Skin epidermis (tissue), 12 donors: ENCODE data around the gene ATP5MC3.

ENCODE experiments used
- H3K27ac ChIP-seq, 21 experiments: fragments of 200-600 bp; sonication (generic) in 11 of 21; one replicate each; pipeline ENCODE4 v1.5.0; 2020; ENCODE audit warnings: mild to moderate bottlenecking in 3 of 21, inconsistent platforms in 2 of 21, moderate library complexity in 2 of 21
- H3K4me3 ChIP-seq, 7 experiments: fragments of 200-600 bp; sonication (generic) in 2 of 7; one replicate each; pipeline ENCODE4 v1.5.0; 2020; ENCODE audit warnings: inconsistent platforms in 2 of 7, mild to moderate bottlenecking in 2 of 7, moderate library complexity in 1 of 7

The ATP5MC3 gene

GRCh38 chr2:175169191-175169590 is 12.3 kb downstream of the ATP5MC3 start:
- peak overlapping the region in 11 of 21 experiments; percentile 83 to 98 (median 93) for H3K27ac ChIP-seq
- H3K4me3 ChIP-seq, result peak overlapping the region in 3 of 7 experiments; percentile 58 to 96 (median 68)

GRCh38 chr2:175168564-175168945 is 13.0 kb downstream of the ATP5MC3 start:
- Histone ChIP-seq H3K4me3 (peak overlapping the region; percentile 58 to 100 (median 93)), H3K27ac (peak overlapping the region in 19 of 21 experiments; percentile 55 to 98 (median 90))

- H3K4me3 ChIP-seq, result peak within 1 kb of the TSS; percentile 58 to 100 (median 93)
- peak within 1 kb of the TSS; percentile 83 to 98 (median 95) for H3K27ac ChIP-seq
Measured at GRCh38 chr2:175167792-175168563, 13.5 kb downstream of the ATP5MC3 start, which contains the start of gene ATF2. ATF2 (minus strand) TSS chr2:175168203; CDS start chr2:175136443, 31,760 bp downstream.

DNA sequence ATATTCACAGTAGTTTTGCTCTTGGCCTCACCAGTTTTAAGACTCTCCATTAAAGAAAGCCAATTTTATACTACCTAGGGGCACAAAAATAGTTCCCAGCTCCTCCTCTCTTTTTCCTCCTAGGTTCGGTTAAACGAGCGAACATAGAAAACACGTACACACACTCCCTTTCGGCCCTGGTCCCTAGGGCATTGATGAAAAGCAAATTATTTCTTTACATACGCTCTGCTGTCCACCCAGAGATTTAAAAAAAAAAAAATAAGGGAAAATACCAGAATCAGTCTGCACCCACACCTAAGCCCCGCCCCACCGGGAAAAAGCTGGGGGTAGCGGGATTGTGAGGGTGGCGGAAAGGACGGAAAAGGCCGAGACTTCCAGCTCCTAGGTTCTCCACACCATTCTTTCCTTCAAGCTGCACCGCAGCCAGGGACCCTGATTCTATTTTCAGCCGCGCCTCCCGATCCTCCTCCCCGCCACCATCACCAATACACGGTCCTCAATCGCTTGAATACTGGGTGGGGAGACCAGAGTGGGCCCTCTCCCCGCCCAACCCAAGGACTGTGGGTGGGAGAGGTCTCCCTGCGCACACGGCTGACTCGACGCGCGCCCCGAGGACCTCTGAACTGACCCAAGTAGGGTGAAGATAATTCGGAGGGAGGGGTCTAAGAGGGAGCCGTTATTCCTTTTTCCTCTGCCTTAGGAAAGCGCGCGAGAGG is 14.3 kb downstream of the ATP5MC3 start:
- peak overlapping the region; percentile 83 to 98 (median 95) for H3K27ac ChIP-seq
- peak overlapping the region; percentile 58 to 100 (median 93) for H3K4me3 ChIP-seq

- peak overlapping the region in 1 of 21 experiments; percentile 98 for H3K27ac ChIP-seq
Measured at GRCh38 chr2:175166216-175166824, 15.2 kb downstream of the ATP5MC3 start.

DNA sequence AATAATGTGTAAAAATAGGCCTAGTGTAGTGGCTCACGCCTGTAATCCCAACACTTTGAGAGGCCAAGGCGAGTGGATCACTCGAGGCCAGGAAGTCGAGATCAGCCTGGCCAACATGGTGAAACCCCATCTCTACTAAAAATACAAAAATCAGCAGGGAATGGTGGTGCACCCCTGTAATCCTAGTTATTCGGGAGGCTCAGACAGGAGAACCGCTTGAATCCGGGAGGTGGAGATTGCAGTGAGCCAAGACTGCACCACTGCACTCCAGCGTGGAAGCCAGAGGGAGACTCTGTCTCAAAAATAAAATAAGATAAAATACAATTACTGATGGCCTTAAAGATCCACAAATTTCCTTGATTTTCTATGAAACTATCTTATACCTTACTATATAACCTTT is 17.3 kb downstream of the ATP5MC3 start:
- H3K4me3 ChIP-seq, result no peak overlapping the region
- H3K27ac ChIP-seq, result no peak overlapping the region

More at GRCh38 chr2:175166216-175166824, 15.2 kb downstream of the ATP5MC3 start:
- peak overlapping the region in 2 of 7 experiments; percentile 95 to 100 for H3K4me3 ChIP-seq

GRCh38 chr2:175158894-175159293 is 22.6 kb downstream of the ATP5MC3 start:
- Histone ChIP-seq H3K27ac (no peak overlapping the region), H3K4me3 (no peak overlapping the region)

DNA sequence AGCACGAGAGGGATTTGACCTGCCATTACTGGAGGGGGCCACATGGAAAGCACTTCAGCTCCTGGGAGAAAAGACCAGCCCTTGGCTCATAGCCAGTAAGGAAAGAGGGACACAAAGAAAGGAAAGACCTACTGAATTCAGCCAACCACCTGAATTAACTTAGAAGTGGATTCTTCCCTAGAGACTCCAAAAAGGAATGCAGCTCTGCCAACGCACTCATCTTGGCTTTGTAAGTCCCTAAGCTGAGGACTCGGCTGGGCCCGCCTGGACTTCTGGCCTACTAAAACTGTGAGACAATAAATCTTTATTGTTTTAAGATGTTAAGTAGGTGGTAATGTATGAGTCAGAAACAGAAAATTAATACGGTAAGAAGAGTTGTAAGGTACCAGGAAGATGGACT is 25.0 kb downstream of the ATP5MC3 start:
- Histone ChIP-seq H3K4me3 (no peak overlapping the region), H3K27ac (no peak overlapping the region)

DNA sequence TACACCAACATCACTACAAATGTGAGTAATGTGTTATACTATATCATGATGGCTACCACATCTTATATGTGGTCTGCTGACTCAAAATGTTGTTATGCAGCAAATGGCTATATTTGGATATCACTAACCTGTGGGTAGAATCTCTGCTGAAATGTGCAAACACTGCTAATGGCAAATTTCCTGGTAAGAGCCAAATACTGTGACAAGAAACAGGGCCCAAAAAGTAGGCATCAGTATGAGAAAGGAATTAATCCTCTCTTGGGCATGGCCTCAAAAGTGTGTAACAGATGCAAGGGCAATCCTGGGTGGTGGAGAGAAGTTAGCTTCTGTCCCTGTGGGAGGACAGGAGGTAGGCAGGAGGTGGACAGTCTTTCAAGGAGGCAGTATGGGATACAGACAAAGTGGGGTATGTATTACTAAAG is 26.8 kb downstream of the ATP5MC3 start:
- no peak overlapping the region for H3K4me3 ChIP-seq

DNA sequence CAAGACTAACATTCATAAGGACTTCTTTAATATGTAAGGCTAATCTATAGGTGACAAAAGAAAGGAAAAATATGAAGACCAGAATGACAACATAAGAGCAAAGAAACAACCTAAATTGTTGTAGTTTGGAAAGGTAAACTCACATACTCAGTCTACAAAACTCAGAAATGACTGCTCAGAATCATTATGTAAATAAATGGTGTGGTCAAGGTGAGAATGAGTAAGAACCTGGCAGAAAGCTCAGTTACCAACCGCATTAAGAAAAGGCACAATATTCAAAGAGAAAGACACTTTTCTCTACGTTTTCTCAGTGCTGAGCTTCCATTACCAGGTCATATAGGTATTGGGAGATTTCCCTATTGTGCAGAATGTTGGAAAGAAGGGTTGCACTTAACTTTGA is 29.3 kb downstream of the ATP5MC3 start:
- no peak overlapping the region for H3K4me3 ChIP-seq
- H3K27ac ChIP-seq, result no peak overlapping the region

More for the DNA sequence above, 26.8 kb downstream of the ATP5MC3 start:
- no peak overlapping the region for H3K27ac ChIP-seq

DNA sequence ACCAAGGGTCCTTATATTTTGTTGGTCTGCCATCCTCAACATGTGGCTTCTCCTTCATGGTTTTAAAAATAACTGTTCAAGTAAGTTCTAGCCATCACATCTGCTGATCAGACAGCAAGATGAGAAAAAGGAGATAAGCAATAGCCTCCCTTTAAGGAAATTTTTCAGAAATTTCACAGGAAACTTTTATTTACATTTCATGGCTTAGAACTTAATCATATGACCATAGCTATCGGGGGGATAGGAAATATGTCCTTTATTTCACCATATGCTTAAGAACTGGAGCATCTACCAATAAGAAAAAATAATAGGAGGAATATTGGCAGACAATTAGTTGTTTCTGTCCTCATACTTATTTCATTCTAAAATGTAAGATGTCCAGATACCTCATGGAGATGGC is 29.7 kb downstream of the ATP5MC3 start:
- Histone ChIP-seq H3K27ac (no peak overlapping the region), H3K4me3 (no peak overlapping the region)

DNA sequence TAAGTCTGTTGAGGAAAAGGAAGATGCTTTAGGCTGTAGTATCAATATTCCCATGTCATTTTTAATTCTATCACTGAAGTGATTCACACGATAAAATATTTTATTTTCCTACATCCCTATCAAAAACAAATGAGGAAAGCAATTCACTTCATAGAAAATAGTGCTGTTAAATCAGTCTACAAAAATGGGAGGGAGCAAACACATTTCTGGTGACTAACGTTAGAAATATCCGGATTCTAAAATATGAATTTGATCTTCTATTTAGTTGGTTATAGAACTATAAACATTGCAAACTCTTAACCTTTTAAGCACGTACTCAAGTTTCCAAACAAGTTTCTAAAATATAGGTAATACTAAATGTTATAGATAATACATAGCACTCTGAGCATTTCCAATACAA is 34.3 kb downstream of the ATP5MC3 start:
- Histone ChIP-seq H3K27ac (no peak overlapping the region), H3K4me3 (no peak overlapping the region)

GRCh38 chr2:175143678-175144077 is 37.8 kb downstream of the ATP5MC3 start:
- no peak overlapping the region for H3K4me3 ChIP-seq
- H3K27ac ChIP-seq, result no peak overlapping the region

GRCh38 chr2:175143191-175143590 is 38.3 kb downstream of the ATP5MC3 start:
- Histone ChIP-seq H3K4me3 (no peak overlapping the region), H3K27ac (no peak overlapping the region)

GRCh38 chr2:175140332-175140731 is 41.2 kb downstream of the ATP5MC3 start:
- no peak overlapping the region for H3K27ac ChIP-seq
- H3K4me3 ChIP-seq, result no peak overlapping the region

GRCh38 chr2:175137793-175138192 is 43.7 kb downstream of the ATP5MC3 start:
- Histone ChIP-seq H3K27ac (no peak overlapping the region), H3K4me3 (no peak overlapping the region)

DNA sequence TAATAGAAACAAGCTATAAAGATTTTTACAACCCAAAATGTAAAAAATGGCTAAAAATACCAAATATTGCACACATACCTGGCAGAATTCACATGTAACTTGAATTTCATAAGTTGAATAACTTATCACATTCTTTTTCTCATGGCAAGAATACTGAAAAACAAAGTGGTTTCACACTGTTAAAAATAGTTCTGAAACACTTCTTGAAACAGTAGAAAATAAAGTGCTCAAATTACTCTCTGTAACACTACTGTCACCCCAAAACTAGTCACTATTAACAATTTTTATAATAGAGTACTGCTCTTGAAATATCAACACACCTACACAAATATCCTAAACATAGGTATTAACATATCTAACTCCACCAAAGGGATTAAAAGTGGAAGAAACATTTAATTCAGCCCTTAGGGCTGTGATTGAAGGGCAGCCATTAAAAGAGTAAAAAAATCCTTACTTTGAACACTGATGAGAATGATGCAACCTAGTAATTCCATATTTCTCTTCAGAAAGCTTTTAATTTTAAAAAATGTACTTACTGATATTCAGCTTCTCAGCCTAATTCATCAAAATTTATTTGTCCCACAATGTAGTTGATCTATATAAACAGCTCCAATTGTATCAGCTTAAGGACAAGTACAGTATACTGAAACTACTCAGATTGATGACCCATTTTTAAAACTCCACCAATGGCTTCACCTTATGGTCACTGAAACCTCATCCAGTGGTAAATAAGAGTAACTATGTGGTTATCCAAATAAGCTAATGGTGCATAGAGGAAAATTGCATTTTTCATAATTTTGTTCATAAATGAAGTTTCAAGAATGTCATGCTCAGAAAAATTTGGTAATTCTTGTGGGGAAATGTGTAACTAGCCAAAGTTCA is 44.9 kb downstream of the ATP5MC3 start:
- no peak overlapping the region for H3K4me3 ChIP-seq
- H3K27ac ChIP-seq, result no peak overlapping the region

- H3K4me3 ChIP-seq, result no peak overlapping the region
- H3K27ac ChIP-seq, result no peak overlapping the region
Measured at GRCh38 chr2:175135862-175136261, 45.6 kb downstream of the ATP5MC3 start.

- H3K27ac ChIP-seq, result no peak overlapping the region
- H3K4me3 ChIP-seq, result no peak overlapping the region
Measured at GRCh38 chr2:175135177-175135576, 46.3 kb downstream of the ATP5MC3 start.
